Measurements from ENCODE around the gene PARD3. TPM values are rescaled to one million over a fixed set of nuclear protein-coding genes. Genes with fewer than 3 reads are reported as not detected.

Gene PARD3
- total RNA-seq, 4 donors from 2014 or later, result 150 to 172 (median 165) TPM

GRCh38 chr10:34340934-34341333 is 474.2 kb downstream of the PARD3 start:
- 82 to 93% methylated on average over 1 of the region's 1 CpG for WGBS, 2 donors
- no peak for TF ChIP-seq POLR2A (IDR thresholded peaks at IDR 0.05)
- TF ChIP-seq CTCF (IDR thresholded peaks at IDR 0.05), result no peak
- intact Hi-C loops (cut with DNase I; ENCODE audit: low total_unique reads), result no loop called here
- no peak overlapping the region for H3K4me3 ChIP-seq (ENCODE audit: low read depth, poor library complexity, severe bottlenecking)
- DNase-seq (ENCODE audit: low spot score in 2 of 2), result no peak

GRCh38 chr10:34339816-34340553 is 475.1 kb downstream of the PARD3 start:
- H3K4me3 ChIP-seq (ENCODE audit: low read depth, poor library complexity, severe bottlenecking), result no peak overlapping the region
- no peak for TF ChIP-seq POLR2A (IDR thresholded peaks at IDR 0.05)
- TF ChIP-seq CTCF (IDR thresholded peaks at IDR 0.05), result no peak
- WGBS, 2 donors, result 79 to 89% methylated on average over 2 of the region's 2 CpGs
- intact Hi-C loops (cut with DNase I; ENCODE audit: low total_unique reads), result no loop called here
- no peak for DNase-seq (ENCODE audit: low spot score in 2 of 2)

- H3K4me3 ChIP-seq (ENCODE audit: low read depth, poor library complexity, severe bottlenecking), result no peak overlapping the region
- no peak for DNase-seq (ENCODE audit: low spot score in 2 of 2)
- intact Hi-C loops (cut with DNase I; ENCODE audit: low total_unique reads), result no loop called here
- 92 to 94% methylated on average over 3 of the region's 3 CpGs for WGBS, 2 donors
- no peak for TF ChIP-seq CTCF (IDR thresholded peaks at IDR 0.05)
- no peak for TF ChIP-seq POLR2A (IDR thresholded peaks at IDR 0.05)
Measured at GRCh38 chr10:34337917-34338316, 477.2 kb downstream of the PARD3 start.

- 93 to 95% methylated on average over 5 of the region's 5 CpGs for WGBS, 2 donors
- intact Hi-C loops (cut with DNase I; ENCODE audit: low total_unique reads), result no loop called here
- DNase-seq (ENCODE audit: low spot score in 2 of 2), result no peak
- no peak overlapping the region for H3K4me3 ChIP-seq (ENCODE audit: low read depth, poor library complexity, severe bottlenecking)
- no peak for TF ChIP-seq CTCF (IDR thresholded peaks at IDR 0.05)
Measured at GRCh38 chr10:34335960-34336690, 479.0 kb downstream of the PARD3 start.

GRCh38 chr10:34334908-34335307 is 480.2 kb downstream of the PARD3 start:
- no peak for DNase-seq (ENCODE audit: low spot score in 2 of 2)
- intact Hi-C loops (cut with DNase I; ENCODE audit: low total_unique reads), result no loop called here
- WGBS, 2 donors, result 78 to 92% methylated on average over 4 of the region's 4 CpGs
- TF ChIP-seq CTCF (IDR thresholded peaks at IDR 0.05) (no peak), POLR2A (IDR thresholded peaks at IDR 0.05) (no peak)
- no peak overlapping the region for H3K4me3 ChIP-seq (ENCODE audit: low read depth, poor library complexity, severe bottlenecking)
